KBM-7 (cell line): ENCODE data around the gene NR1D1.
A peak's percentile ranks its signal among the peaks of the same experiment; 100 is the strongest.

Experiments
- DNase-seq: peaks from one replicate; pipeline ENCODE4 v3.0.0-alpha.2; 2015
- in situ Hi-C: fragments of 300-500 bp; cut with MboI; formaldehyde crosslinking; loops from 2 replicates; pipeline ENCODE4 v1.14.3; 2020; ENCODE audit warnings: low sequenced_read_pairs, low pct_unique_long_range_greater_than_20kb, mixed read lengths

NR1D1 gene

GRCh38 chr17:40098846-40099618, 1.4 kb downstream of the NR1D1 start:
- in situ Hi-C loops, result no loop called here
- DNase-seq, result peak; percentile 99

GRCh38 chr17:40097931-40098845, 2.2 kb downstream of the NR1D1 start:
- DNase-seq, result peak; percentile 49
- in situ Hi-C loops, result no loop called here

GRCh38 chr17:40097087-40097486, 3.3 kb downstream of the NR1D1 start:
- in situ Hi-C loops, result no loop called here
- DNase-seq, result no peak

- DNase-seq, result no peak
- in situ Hi-C loops, result no loop called here
Measured at GRCh38 chr17:40095944-40096791, 4.2 kb downstream of the NR1D1 start.

- in situ Hi-C loops, result no loop called here
Measured at GRCh38 chr17:40095351-40095943, 4.9 kb downstream of the NR1D1 start.

GRCh38 chr17:40094874-40095273, 5.5 kb downstream of the NR1D1 start:
- DNase-seq, result no peak
- in situ Hi-C loops, result no loop called here

More at GRCh38 chr17:40095351-40095943, 4.9 kb downstream of the NR1D1 start:
- no peak for DNase-seq

GRCh38 chr17:40093580-40094201, 6.7 kb downstream of the NR1D1 start:
- in situ Hi-C loops, result no loop called here
- DNase-seq, result no peak

- DNase-seq, result no peak
- in situ Hi-C loops, result no loop called here
Measured at GRCh38 chr17:40093005-40093579, 7.3 kb downstream of the NR1D1 start.

- in situ Hi-C loops, result no loop called here
- DNase-seq, result no peak
Measured at GRCh38 chr17:40092581-40092980, 7.8 kb downstream of the NR1D1 start.

- in situ Hi-C loops, result no loop called here
- DNase-seq, result no peak
Measured at GRCh38 chr17:40091691-40092397, 8.5 kb downstream of the NR1D1 start.

- DNase-seq, result no peak
- in situ Hi-C loops, result no loop called here
Measured at GRCh38 chr17:40090237-40091119, 9.9 kb downstream of the NR1D1 start.

- in situ Hi-C loops, result no loop called here
- DNase-seq, result no peak
Measured at GRCh38 chr17:40089077-40089895, 11.1 kb downstream of the NR1D1 start.

GRCh38 chr17:40087903-40088718, 12.3 kb downstream of the NR1D1 start:
- in situ Hi-C loops, result no loop called here
- DNase-seq, result no peak

GRCh38 chr17:40087049-40087794, 13.2 kb downstream of the NR1D1 start:
- DNase-seq, result no peak
- in situ Hi-C loops, result no loop called here
